HepG2 (cell line): ENCODE measurements around the gene KREMEN1. TPM values are rescaled to one million over a fixed set of nuclear protein-coding genes. Genes with fewer than 3 reads are reported as not detected.

Source experiments
- ARHGAP35 ChIP-seq: sonication (generic); formaldehyde crosslinking; IDR thresholded peaks from 2 replicates; pipeline ENCODE4 v1.9.0; 2022; ENCODE audit warnings: mild to moderate bottlenecking, inconsistent platforms, moderate library complexity, missing genetic modification reagents, borderline replicate concordance
- MED13 ChIP-seq: sonication (generic); formaldehyde crosslinking; IDR thresholded peaks from 2 replicates; pipeline ENCODE4 v1.5.0; 2020; ENCODE audit warnings: missing genetic modification reagents
- PITX1 ChIP-seq: sonication (generic); formaldehyde crosslinking; IDR thresholded peaks from 2 replicates; pipeline ENCODE4 v1.5.1; 2020; ENCODE audit warnings: mild to moderate bottlenecking, missing genetic modification reagents
- POLR2AphosphoS5 ChIP-seq: IDR thresholded peaks from 2 replicates; pipeline ENCODE4 v1.6.1; 2012; ENCODE audit warnings: low read depth, low read length
- TBL1XR1 ChIP-seq: fragments of 150-350 bp; IDR thresholded peaks from 2 replicates; pipeline ENCODE4 v1.6.1; 2014; ENCODE audit warnings: borderline replicate concordance, low read length; ENCODE audit not compliant: partially characterized antibody
- ZBTB10 ChIP-seq: sonication (generic); formaldehyde crosslinking; IDR thresholded peaks from 2 replicates; pipeline ENCODE4 v1.4.0; 2020; ENCODE audit warnings: missing genetic modification reagents, borderline replicate concordance
- ZNF296 ChIP-seq: sonication (generic); formaldehyde crosslinking; conservative IDR thresholded peaks from 2 replicates; pipeline ENCODE4 v1.5.0; 2020; ENCODE audit warnings: mild to moderate bottlenecking, missing genetic modification reagents
- ZNF616 ChIP-seq: sonication (generic); formaldehyde crosslinking; IDR thresholded peaks from 2 replicates; pipeline ENCODE4 v1.5.0; 2020; ENCODE audit warnings: low read depth, mild to moderate bottlenecking, missing genetic modification reagents
- ZNF839 ChIP-seq: sonication (generic); formaldehyde crosslinking; IDR thresholded peaks from 2 replicates; pipeline ENCODE4 v1.4.0; 2020; ENCODE audit warnings: missing genetic modification reagents, mild to moderate bottlenecking, borderline replicate concordance
- polyA plus RNA-seq, 8 experiments: library from polyadenylated mRNA; depleted of rRNA in 3 of 8; stranded (reverse) in 7 of 8; unstranded in 1 of 8; fragments of >200 nt; fragmentation: Illumina TruSeq in 4 of 8; extraction: Trizol in 4 of 8; gene quantifications; 2 replicates each; pipeline versions ENCODE4 v1.2.1 to v1.2.3, GENCODE V29; 2011 to 2016; ENCODE audit warnings: low read depth in 4 of 8, missing spikeins in 1 of 8, mixed read lengths in 1 of 8; ENCODE audit not compliant: insufficient read depth in 1 of 8
- total RNA-seq, 5 experiments: library from RNA; depleted of rRNA; stranded (reverse); fragments of >200 nt; fragmentation: Illumina TruSeq; extraction: Trizol; gene quantifications; 2 replicates each; pipeline ENCODE4 v1.2.3, GENCODE V29; 2016; ENCODE audit warnings: low read depth in 1 of 5
- TF ChIP-seq, protein P1 (sequence below): sonication (generic); formaldehyde crosslinking; IDR thresholded peaks from 2 replicates; pipeline ENCODE4 v1.4.0; 2020; ENCODE audit warnings: low read depth, missing genetic modification reagents

The KREMEN1 gene
- total and polyA plus RNA-seq, 2 of the 13 experiments (the other 11 are each of a cell fraction or from before 2014, with no cell fraction given) = 9.8 to 13.8 TPM

DNA sequence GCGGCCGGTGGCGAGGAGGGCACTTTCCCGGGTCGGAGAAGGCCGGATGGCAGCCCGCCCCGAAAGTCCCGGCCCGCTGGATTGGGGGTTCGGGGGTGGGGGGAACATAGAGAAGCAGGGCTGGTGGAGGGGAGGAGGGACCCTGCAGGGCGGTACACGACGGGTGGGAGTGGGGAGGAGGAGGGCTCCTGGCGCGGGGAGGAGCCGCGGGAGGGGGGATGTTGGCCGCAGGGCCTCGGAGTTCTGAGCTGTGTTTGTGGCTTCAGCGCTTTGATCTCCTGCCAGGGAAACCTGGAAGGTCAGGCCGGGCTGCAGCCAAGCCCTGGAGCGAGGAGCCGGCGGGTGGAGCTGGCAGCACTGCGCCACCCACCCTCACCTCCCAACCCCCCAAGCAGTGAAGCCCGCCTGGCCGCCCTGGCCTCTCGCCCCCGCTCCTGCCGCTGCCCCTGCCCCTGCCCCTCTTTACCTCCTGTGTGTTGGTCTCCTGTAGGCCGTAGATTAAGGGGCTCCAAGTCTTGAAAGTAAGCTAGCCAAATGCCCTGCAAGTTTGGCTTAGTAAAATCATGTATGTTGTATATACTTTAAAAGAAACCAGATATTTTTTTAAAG is 42.1 kb upstream of the KREMEN1 start (continued):
- TF ChIP-seq, protein P1, sequence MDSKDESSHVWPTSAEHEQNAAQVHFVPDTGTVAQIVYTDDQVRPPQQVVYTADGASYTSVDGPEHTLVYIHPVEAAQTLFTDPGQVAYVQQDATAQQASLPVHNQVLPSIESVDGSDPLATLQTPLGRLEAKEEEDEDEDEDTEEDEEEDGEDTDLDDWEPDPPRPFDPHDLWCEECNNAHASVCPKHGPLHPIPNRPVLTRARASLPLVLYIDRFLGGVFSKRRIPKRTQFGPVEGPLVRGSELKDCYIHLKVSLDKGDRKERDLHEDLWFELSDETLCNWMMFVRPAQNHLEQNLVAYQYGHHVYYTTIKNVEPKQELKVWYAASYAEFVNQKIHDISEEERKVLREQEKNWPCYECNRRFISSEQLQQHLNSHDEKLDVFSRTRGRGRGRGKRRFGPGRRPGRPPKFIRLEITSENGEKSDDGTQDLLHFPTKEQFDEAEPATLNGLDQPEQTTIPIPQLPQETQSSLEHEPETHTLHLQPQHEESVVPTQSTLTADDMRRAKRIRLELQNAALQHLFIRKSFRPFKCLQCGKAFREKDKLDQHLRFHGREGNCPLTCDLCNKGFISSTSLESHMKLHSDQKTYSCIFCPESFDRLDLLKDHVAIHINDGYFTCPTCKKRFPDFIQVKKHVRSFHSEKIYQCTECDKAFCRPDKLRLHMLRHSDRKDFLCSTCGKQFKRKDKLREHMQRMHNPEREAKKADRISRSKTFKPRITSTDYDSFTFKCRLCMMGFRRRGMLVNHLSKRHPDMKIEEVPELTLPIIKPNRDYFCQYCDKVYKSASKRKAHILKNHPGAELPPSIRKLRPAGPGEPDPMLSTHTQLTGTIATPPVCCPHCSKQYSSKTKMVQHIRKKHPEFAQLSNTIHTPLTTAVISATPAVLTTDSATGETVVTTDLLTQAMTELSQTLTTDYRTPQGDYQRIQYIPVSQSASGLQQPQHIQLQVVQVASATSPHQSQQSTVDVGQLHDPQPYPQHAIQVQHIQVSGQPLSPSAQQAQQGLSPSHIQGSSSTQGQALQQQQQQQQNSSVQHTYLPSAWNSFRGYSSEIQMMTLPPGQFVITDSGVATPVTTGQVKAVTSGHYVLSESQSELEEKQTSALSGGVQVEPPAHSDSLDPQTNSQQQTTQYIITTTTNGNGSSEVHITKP (CRISPR knock-in tag) = 0 out of 2 replicates have a peak, but pooled peaks have one; percentile 27
- TF ChIP-seq TBL1XR1 (peak; percentile 85), PITX1 (CRISPR knock-in tag) (peak; percentile 89), ZBTB10 (CRISPR knock-in tag) (peak; percentile 68; the same call in 1 of the 2 replicates), POLR2AphosphoS5 (no peak), ZNF616 (CRISPR knock-in tag) (no peak), MED13 (CRISPR knock-in tag) (peak; percentile 98), ZNF296 (CRISPR knock-in tag) (no peak), ZNF839 (CRISPR knock-in tag) (no peak), ARHGAP35 (no peak)
